Aortic smooth muscle cell (primary cell): Measurements from ENCODE around the gene MTFR2. TPM values are rescaled to one million over a fixed set of nuclear protein-coding genes. Genes with fewer than 3 reads are reported as not detected.

Source experiments
- total RNA-seq: library from RNA; depleted of rRNA; stranded (reverse); fragments of >200 nt; gene quantifications from 2 replicates; pipeline ENCODE4 v1.2.3, GENCODE V29; 2014

The MTFR2 gene
- 1.3 and 3.2 TPM in 2 replicates for total RNA-seq

GRCh38 chr6:136249811-136250685 lies at the start of gene MTFR2:
MTFR2 (minus strand) TSS chr6:136250311; CDS start chr6:136249099, 1,212 bp downstream.

GRCh38 chr6:136289579-136290409 lies 39.7 kb upstream of the MTFR2 start, which contains the start of gene BCLAF1:
BCLAF1 (minus strand) TSS chr6:136289846; CDS start chr6:136279866, 9,980 bp downstream.

Other genes starting within 250 kb of the MTFR2 start
- 130 and 159 TPM in 2 replicates for gene BCLAF1, start 39.5 kb upstream of the MTFR2 start, total RNA-seq